HG02798 (cell line): Measurements from ENCODE around the gene FAM20A.
A peak's percentile ranks its signal among the peaks of the same experiment; 100 is the strongest.
"Not testable (repeated sequence)": the region's sequence is repeated elsewhere in the genome, so short reads cannot be mapped to it uniquely, and the experiment has no call there.

Experiments used
- ATAC-seq: cut with Tn5 transposase; IDR thresholded peaks from one replicate; pipeline ENCODE4 v1.9.1; 2021; ENCODE audit warnings: mild to moderate bottlenecking; ENCODE audit not compliant: unreplicated experiment, poor library complexity

FAM20A gene

GRCh38 chr17:68505951-68506350 is 95.2 kb downstream of the FAM20A start:
- ATAC-seq: no peak

DNA sequence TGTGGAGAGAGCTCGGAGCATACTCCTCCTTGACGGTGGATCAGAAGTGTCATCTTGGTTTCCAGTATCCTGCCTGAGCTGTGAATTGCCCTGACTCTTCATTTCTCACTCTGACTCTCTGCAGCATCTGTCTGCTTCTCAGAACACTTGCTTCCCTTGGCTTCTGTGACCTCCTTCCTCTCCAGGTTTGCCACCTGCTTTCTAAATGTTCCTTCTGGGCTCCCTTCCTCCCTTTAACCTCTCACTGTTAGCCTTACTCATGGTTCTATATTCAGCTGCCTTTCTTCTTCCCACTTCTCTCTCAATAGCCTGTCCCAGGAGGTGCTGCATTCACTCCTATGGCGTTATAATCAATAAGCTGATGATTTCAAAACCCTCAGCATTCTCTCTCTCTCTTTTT is 100.1 kb downstream of the FAM20A start:
- no peak for ATAC-seq

- ATAC-seq: no peak
These were observed 101.6 kb downstream of the FAM20A start for GRCh38 chr17:68499587-68499986.

GRCh38 chr17:68498479-68499326 is 102.5 kb downstream of the FAM20A start:
- peak; percentile 20 for ATAC-seq

GRCh38 chr17:68497885-68498319 is 103.3 kb downstream of the FAM20A start:
- ATAC-seq: peak; percentile 96

DNA sequence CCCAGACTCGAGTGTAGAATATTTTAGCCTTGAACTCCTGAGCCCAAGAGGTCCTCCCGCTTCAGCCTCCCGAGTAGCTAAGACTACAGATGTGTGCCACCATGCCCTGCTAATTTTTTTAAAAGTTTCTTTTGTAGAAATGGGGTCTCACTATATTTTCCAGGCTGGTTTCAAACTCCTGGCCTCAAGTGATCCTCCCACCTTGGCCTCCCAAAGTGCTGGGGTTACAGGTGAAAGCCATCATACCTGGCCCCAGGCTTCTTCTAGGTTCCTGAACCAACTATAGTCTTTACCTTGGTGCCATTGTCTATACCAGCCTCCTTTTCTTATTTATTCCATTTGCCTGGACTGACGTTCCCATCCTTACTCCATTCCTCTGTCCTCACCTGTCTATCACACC is 106.1 kb downstream of the FAM20A start:
- ATAC-seq: no peak

- not testable (repeated sequence) for ATAC-seq
These were observed 108.6 kb downstream of the FAM20A start for GRCh38 chr17:68492394-68493054.

DNA sequence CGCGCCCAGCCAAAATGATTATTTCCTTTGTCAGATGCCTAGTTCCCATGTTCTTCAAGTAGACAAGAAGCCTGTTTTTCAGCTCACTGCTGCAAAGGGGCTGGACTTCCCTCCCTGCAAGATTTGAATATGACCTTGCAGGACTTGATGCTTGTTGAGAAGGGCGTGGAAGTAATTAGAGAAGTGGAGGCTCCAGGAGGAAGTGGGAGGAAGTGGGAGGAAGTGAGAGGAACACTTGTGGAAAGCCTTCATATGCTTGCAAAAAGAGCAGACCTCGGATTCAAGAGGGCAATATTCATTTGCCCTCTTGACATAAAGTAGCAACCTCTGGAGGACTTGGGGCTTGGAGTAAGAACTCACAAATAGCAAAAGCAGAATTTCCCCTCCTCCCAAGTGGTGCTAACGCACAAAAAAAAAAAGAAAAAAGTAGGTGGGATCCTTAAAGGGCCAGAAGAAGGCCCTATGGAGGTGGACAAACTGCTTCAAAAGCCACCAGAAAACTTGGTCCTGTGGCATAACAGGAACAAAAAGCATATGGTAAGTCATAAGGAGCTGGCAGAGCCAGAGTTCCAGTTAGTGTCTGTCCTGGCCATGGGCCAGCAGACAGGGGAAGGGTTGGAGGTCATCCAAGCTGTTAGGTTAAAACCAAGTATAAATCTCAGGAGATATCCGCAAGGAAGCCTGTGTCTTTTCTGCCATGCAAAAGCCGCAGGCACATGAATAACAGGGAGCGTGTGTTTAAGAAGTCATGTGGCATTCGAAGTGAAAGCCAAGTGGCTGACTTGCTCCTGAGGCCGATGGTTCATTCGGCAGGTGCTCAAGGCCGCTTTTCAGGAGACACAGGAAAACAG is 109.6 kb downstream of the FAM20A start:
- ATAC-seq: peak; percentile 40

- no peak for ATAC-seq
These were observed 111.2 kb downstream of the FAM20A start for GRCh38 chr17:68489919-68490318.
